HCT116 (cell line): Measurements from ENCODE around the gene PEX10.

Experiments
- CTCF ChIP-seq, 3 experiments: fragments of 200-600 bp in 1 of 3; sonication (generic) in 1 of 3; IDR thresholded peaks in 2 of 3; conservative IDR thresholded peaks in 1 of 3; 2 replicates each; pipeline ENCODE4 v1.5.1; 2012 to 2017; ENCODE audit warnings: low read depth in 2 of 3, low read length in 2 of 3, antibody characterized with exemption in 1 of 3, borderline replicate concordance in 1 of 3, control low read depth in 1 of 3, mild to moderate bottlenecking in 1 of 3, mixed read lengths in 1 of 3, mixed run types in 1 of 3, moderate library complexity in 1 of 3; ENCODE audit not compliant: insufficient read depth in 1 of 3
- MAX ChIP-seq: IDR thresholded peaks from 2 replicates; pipeline ENCODE4 v1.6.1; 2012
- REST ChIP-seq: IDR thresholded peaks from 2 replicates; pipeline ENCODE4 v1.6.1; 2012; ENCODE audit warnings: low read depth
- YY1 ChIP-seq: IDR thresholded peaks from 2 replicates; pipeline ENCODE4 v1.6.1; 2011; ENCODE audit warnings: low read length, low read depth, moderate library complexity, mild to moderate bottlenecking; ENCODE audit not compliant: insufficient replicate concordance; ENCODE audit errors: extremely low read depth

GRCh38 chr1:2435746-2436355 lies 23.5 kb upstream of the PEX10 start:
- TF ChIP-seq CTCF (IDR thresholded peaks at IDR 0.05 in 2 of 3, conservative IDR thresholded peaks at IDR 0.05 in 1 of 3; ENCODE audit: borderline replicate concordance in 1 of 3, insufficient read depth in 1 of 3, low read depth in 2 of 3, low read length in 2 of 3): no peak
- no peak for TF ChIP-seq YY1
- no peak for TF ChIP-seq MAX
- no peak for TF ChIP-seq REST
